ENCODE data around the gene MUC6. TPM values are rescaled to one million over a fixed set of nuclear protein-coding genes. Genes with fewer than 3 reads are reported as not detected.

The MUC6 gene
- total RNA-seq, 1 donor from 2014 or later, result not detected

DNA sequence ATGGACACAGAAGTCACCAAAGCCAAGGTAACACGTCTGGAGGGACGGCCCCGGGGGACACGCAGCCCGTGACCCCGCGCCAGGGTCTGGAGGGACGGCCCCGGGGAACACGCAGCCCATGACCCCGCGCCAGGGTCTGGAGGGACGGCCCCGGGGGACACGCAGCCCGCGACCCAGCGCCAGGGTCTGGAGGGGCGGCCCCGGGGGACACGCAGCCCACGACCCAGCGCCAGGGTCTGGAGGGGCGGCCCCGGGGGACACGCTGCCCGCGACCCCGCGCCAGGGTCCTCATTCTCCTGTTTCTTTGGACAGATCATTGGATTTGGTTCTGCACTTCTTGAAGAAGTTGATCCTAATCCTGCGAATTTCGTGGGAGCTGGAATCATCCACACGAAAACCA is 27.1 kb downstream of the MUC6 start:
- ATAC-seq (no peak), DNase-seq (no peak)
- TF ChIP-seq, protein P1, sequence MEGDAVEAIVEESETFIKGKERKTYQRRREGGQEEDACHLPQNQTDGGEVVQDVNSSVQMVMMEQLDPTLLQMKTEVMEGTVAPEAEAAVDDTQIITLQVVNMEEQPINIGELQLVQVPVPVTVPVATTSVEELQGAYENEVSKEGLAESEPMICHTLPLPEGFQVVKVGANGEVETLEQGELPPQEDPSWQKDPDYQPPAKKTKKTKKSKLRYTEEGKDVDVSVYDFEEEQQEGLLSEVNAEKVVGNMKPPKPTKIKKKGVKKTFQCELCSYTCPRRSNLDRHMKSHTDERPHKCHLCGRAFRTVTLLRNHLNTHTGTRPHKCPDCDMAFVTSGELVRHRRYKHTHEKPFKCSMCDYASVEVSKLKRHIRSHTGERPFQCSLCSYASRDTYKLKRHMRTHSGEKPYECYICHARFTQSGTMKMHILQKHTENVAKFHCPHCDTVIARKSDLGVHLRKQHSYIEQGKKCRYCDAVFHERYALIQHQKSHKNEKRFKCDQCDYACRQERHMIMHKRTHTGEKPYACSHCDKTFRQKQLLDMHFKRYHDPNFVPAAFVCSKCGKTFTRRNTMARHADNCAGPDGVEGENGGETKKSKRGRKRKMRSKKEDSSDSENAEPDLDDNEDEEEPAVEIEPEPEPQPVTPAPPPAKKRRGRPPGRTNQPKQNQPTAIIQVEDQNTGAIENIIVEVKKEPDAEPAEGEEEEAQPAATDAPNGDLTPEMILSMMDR (IDR thresholded peaks at IDR 0.05), result no peak
- Histone ChIP-seq H3K9me3 (no peaks in the 10 kb centered on the region), H3K27ac (no peak overlapping the region), H3K36me3 (peaks cover 83% of the 10 kb centered on the region), H3K4me1 (no peaks in the 10 kb centered on the region), H3K4me3 (no peak overlapping the region), H3K27me3 (no peaks in the 10 kb centered on the region)
- intact Hi-C loops (cut with DNase I), result no loop called here

DNA sequence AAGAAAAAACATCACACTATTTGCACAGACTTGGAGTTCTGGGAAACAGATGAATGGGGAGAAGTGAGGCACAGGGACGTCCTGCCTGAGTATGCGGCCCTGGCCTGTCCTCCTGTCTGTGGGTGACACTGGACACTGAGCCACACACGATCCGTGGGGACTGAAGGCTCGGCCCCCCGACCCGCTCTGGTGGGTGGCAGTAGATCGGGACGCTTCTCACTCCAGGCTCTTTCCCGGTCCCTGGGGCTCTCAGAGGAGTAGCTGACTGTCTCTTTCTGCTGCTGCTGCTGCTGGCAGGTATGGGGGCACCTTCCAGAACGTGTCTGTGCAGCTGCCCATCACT is 27.7 kb downstream of the MUC6 start:
- peaks cover 88% of the 10 kb centered on the region for H3K36me3 ChIP-seq
- ATAC-seq (no peak), DNase-seq (no peak)
- H3K4me1 ChIP-seq, result no peaks in the 10 kb centered on the region
- TF ChIP-seq, protein P1 (IDR thresholded peaks at IDR 0.05), result no peak
- H3K27me3 ChIP-seq, result no peaks in the 10 kb centered on the region
- H3K9me3 ChIP-seq, result no peaks in the 10 kb centered on the region
- H3K4me3 ChIP-seq, result no peak overlapping the region
- intact Hi-C loops (cut with DNase I), result no loop called here
- H3K27ac ChIP-seq, result no peak overlapping the region

DNA sequence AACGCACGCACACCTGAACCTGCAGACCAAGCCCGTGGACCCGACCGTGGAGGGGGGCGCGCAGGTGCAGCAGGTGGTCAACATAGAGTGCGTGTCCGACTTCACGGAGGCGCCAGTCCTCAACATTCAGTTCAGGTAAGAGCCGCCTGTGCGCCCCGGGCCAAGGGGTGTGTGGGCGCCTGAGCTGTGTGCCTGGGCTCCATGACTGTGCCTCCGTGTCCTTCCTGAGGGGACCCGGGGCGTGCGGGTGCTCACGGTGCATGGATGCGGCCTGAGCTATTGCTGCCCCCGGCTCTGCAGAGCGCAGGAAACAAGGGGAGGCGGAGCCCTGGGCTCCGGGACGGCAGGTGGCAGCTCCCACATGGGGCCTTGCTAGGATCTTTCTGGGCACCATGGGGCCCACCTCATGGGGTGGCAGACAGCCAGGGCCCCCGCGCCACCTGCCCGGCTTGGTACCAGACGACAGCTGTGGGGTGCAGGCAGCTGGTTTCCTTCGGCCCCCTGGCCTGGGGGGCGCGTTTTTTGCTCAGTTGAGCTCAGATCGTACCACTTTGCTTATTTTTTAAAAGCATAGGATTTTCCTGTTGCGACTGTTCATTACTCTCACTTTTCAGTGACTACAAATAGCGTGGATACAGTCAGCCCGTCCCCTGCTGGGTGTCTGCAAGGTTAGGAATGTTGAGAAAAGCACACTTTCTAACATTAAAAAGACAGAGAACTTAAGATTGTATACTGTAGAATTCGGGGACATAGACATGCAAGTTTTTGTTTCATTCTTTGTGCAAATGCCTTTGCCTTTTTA is 28.3 kb downstream of the MUC6 start:
- intact Hi-C loops (cut with DNase I), result no loop called here
- TF ChIP-seq, protein P1 (IDR thresholded peaks at IDR 0.05), result no peak

DNA sequence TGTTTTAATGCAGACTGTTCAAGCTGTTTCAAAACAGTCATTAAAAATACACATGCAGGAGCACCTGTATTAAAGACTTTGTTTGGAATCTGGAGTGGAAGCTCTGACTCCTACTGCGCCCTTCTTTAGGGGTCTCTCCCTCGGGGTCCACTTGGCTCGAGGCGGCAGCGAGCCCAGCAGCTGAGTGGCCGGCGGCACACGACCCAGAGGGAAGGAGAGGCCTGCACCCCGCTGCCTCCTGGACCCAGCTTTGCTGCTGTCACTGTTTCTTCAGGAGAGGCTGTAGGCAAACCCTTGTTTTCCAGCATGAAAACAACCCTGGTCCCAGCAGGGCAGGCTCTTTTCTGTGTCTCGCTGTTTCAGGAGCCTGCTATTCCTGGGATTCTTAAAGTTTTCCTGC is 29.2 kb downstream of the MUC6 start:
- DNase-seq (no peak), ATAC-seq (no peak)
- intact Hi-C loops (cut with DNase I), result no loop called here
- no peaks in the 10 kb centered on the region for H3K27me3 ChIP-seq
- no peak overlapping the region for H3K27ac ChIP-seq
- peaks cover 95% of the 10 kb centered on the region for H3K36me3 ChIP-seq
- TF ChIP-seq, protein P1 (IDR thresholded peaks at IDR 0.05), result no peak
- no peak overlapping the region for H3K4me3 ChIP-seq
- H3K9me3 ChIP-seq, result no peaks in the 10 kb centered on the region
- no peaks in the 10 kb centered on the region for H3K4me1 ChIP-seq

More for the DNA sequence above, 28.3 kb downstream of the MUC6 start:
- no peak overlapping the region for H3K27ac ChIP-seq
- no peaks in the 10 kb centered on the region for H3K9me3 ChIP-seq
- H3K27me3 ChIP-seq, result no peaks in the 10 kb centered on the region
- ATAC-seq (no peak), DNase-seq (no peak)
- H3K36me3 ChIP-seq, result peaks cover 88% of the 10 kb centered on the region
- H3K4me3 ChIP-seq, result no peak overlapping the region
- H3K4me1 ChIP-seq, result no peaks in the 10 kb centered on the region

DNA sequence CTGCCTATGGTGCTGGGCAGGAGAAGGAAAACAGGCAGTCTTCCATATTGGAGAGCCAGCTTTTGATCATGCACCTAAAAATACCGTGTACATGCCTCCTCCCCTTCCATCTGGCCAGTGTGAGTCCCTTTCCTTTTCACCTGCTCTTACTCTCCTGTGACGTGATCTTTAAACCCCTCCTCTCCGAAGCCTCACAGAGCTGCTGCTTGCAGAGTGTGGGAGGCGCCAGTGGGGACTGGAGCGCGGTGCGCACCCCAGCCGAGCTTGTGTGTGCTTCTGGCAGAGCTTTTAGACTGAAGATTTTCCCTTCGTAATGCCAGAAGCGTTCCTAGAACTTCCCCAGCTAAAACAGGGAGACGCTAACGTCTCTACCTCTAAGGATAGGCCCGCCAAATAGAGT is 29.8 kb downstream of the MUC6 start:
- Histone ChIP-seq H3K4me1 (no peaks in the 10 kb centered on the region), H3K36me3 (peaks cover 95% of the 10 kb centered on the region), H3K27me3 (no peaks in the 10 kb centered on the region), H3K27ac (no peak overlapping the region), H3K9me3 (no peaks in the 10 kb centered on the region), H3K4me3 (no peak overlapping the region)
- no peak for ATAC-seq
- TF ChIP-seq, protein P1 (IDR thresholded peaks at IDR 0.05), result no peak
- intact Hi-C loops (cut with DNase I), result no loop called here
- no peak for DNase-seq
